BLaER1 treated with 17β-estradiol and CSF1 and Interleukin-3, amounts not matched to agents 10 nM and 100 nM (cell line): ENCODE results near the gene ANKMY1.

Experiments
- H3K27ac ChIP-seq, 11 experiments: shearing (Covaris generic); formaldehyde crosslinking; 2 replicates each; pipeline ENCODE4 v1.8.1; 2022
- H3K27me3 ChIP-seq, 11 experiments: shearing (Covaris generic); formaldehyde crosslinking; 2 replicates each; pipeline ENCODE4 v1.8.1; 2022
- H3K36me3 ChIP-seq, 11 experiments: shearing (Covaris generic); formaldehyde crosslinking; 2 replicates each; pipeline ENCODE4 v1.8.1; 2022
- H3K4me1 ChIP-seq, 10 experiments: shearing (Covaris generic); formaldehyde crosslinking; 2 replicates each; pipeline ENCODE4 v1.8.1; 2022
- H3K4me2 ChIP-seq, 11 experiments: shearing (Covaris generic); formaldehyde crosslinking; 2 replicates each; pipeline ENCODE4 v1.8.1; 2022
- H3K4me3 ChIP-seq, 10 experiments: shearing (Covaris generic); formaldehyde crosslinking; 2 replicates each; pipeline ENCODE4 v1.8.1; 2022
- H3K9ac ChIP-seq, 11 experiments: shearing (Covaris generic); formaldehyde crosslinking; 2 replicates each; pipeline ENCODE4 v1.8.1; 2022
- H3K9me3 ChIP-seq, 11 experiments: shearing (Covaris generic); formaldehyde crosslinking; replicated peaks in 1 of 11; 2 replicates each; pipeline ENCODE4 v1.8.1; 2022
- H4K20me1 ChIP-seq, 11 experiments: shearing (Covaris generic); formaldehyde crosslinking; 2 replicates each; pipeline ENCODE4 v1.8.1; 2022
- Cebpa-rat ChIP-seq, 11 experiments: shearing (Covaris generic); IDR thresholded peaks; 2 replicates each; pipeline ENCODE4 v1.8.1; 2022

The ANKMY1 gene

DNA sequence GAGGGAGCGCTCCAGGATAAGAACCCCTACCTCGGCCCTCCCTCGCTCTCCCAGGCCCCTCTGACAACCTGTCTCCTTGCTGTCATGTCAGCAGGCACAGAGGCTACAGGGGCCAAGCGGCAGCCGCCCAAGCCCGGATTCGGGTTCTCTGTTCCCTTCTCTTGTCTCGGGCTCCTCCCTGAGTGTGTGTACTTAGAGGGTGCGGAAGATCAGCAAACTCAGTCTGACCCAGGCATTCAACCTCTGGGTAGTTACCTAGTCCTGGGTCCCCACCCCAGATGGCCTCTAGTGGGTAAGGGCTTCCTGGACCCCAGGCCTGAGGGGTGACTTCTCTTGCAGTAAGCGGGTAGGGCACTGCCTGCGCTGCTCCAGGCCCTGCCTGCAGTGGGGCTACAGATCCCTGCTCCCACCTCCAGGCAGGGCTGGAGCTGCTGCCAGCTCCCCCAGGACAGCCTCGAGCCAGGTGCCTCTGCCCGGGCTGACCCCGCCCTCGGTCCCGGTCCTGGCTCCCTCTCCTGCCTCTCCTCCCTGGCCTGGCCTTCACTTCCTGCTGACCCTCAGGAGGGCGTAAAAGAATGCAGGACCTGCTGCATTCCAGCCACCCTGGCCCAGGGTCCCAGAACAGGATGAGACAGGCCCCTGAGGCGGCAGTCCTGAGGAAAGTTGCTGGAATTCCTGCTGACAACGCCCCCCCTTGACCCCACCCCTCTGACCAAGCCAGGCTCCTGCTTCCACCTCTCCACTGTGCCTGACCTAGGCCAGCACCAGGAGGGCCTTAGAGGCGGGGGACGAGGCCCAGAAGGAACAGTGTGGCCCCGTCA, 100.4 kb downstream of the ANKMY1 start:
- peak overlapping the region in 3 of 11 experiments; percentile 70 to 82 (median 73); a peak in 4 of 22 replicates for H3K4me2 ChIP-seq
- peaks cover 39 to 49% (median 43%) of the 10 kb centered on the region in 11 experiments for H3K27me3 ChIP-seq
- H3K4me1 ChIP-seq = peaks cover 0 to 40% (median 29%) of the 10 kb centered on the region in 10 experiments; a peak in 17 of 20 replicates
- H4K20me1 ChIP-seq = peaks cover 0 to 95% (median 84%) of the 10 kb centered on the region in 11 experiments; a peak in 19 of 22 replicates
- no peak for TF ChIP-seq Cebpa-rat (IDR thresholded peaks at IDR 0.05)
- H3K36me3 ChIP-seq = no peaks in the 10 kb centered on the region
- no peak overlapping the region for H3K9ac ChIP-seq
- no peak overlapping the region for H3K4me3 ChIP-seq
- no peak overlapping the region for H3K27ac ChIP-seq
- no peaks in the 10 kb centered on the region for H3K9me3 ChIP-seq

DNA sequence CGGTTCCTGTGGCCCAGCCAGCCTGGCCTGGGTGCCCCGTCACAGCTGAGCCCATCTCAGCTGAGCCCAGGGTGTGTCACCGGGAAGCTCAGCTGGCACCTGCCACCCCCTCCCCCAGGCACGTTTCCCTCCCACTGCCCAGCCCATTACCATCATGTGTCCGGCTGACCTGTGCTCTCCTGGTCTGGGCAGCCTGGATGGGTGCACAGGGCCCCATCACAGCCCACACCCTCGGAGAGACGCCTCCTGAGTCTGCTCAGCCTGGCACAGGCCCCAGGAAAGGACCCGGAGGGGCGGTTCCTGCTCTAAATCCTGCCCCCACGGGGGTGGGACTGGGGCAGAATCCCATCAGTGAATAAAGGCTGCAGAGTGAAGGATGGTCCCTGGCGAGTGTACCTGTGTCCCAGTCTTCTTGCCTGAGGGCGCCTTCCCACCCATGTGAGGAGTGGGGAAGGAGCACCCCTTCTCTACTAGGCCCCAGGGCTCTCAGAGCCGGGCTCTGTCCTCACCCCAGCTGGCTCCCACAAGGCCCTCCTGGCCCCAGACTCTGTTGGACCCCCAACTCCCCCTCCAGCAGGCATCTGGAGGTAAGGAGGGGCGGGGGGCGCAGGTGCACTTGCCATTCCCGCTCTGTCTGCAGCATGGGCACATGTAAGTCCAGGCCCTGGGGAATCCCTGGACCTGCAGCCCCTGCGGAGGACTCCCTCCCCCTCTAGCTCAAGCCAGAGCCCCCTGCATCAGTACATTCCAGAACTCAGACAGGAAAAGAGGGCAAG, 101.2 kb downstream of the ANKMY1 start:
- Histone ChIP-seq H3K4me1 (peaks cover 0 to 44% (median 37%) of the 10 kb centered on the region in 10 experiments; a peak in 18 of 20 replicates), H3K4me2 (no peak overlapping the region)

GRCh38 chr2:240455647-240456446, 101.9 kb downstream of the ANKMY1 start:
- TF ChIP-seq Cebpa-rat (IDR thresholded peaks at IDR 0.05) = no peak
- Histone ChIP-seq H3K4me3 (no peak overlapping the region), H3K4me2 (no peak overlapping the region), H3K4me1 (peaks cover 6 to 52% (median 43%) of the 10 kb centered on the region in 10 experiments), H3K9me3 (no peaks in the 10 kb centered on the region), H3K9ac (no peak overlapping the region), H3K36me3 (no peaks in the 10 kb centered on the region), H4K20me1 (peaks cover 0 to 95% (median 90%) of the 10 kb centered on the region in 11 experiments; a peak in 19 of 22 replicates), H3K27me3 (peaks cover 51 to 62% (median 58%) of the 10 kb centered on the region in 11 experiments), H3K27ac (no peak overlapping the region)

More for the DNA sequence above, 101.2 kb downstream of the ANKMY1 start:
- no peak overlapping the region for H3K27ac ChIP-seq
- H3K4me3 ChIP-seq = no peak overlapping the region
- peaks cover 0 to 95% (median 89%) of the 10 kb centered on the region in 11 experiments; a peak in 19 of 22 replicates for H4K20me1 ChIP-seq
- no peaks in the 10 kb centered on the region for H3K9me3 ChIP-seq
- no peak overlapping the region for H3K9ac ChIP-seq
- peaks cover 47 to 57% (median 51%) of the 10 kb centered on the region in 11 experiments for H3K27me3 ChIP-seq
- TF ChIP-seq Cebpa-rat (IDR thresholded peaks at IDR 0.05) = no peak
- no peaks in the 10 kb centered on the region for H3K36me3 ChIP-seq

DNA sequence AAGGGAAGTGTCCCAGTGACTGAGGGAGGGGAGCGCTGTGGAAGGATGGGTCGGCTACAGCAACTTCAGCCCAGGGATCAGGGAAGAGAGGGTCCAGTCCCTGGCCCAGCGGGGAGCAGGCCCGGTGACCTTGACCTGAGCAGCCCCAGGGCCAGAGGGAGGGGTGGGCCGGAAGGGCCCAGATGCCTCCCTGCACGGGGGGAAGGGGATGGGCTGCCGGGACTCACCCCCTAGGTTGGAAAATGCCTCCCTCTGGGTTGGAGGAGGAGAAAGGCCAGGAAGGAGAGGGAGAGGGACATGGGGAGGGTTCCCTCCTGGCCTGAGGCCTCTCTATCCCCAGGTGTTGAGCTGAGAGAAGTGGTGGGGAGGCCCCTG, 102.5 kb downstream of the ANKMY1 start:
- H3K36me3 ChIP-seq = no peaks in the 10 kb centered on the region
- H3K9me3 ChIP-seq = no peaks in the 10 kb centered on the region
- peaks cover 0 to 95% (median 90%) of the 10 kb centered on the region in 11 experiments; a peak in 19 of 22 replicates for H4K20me1 ChIP-seq
- no peak overlapping the region for H3K27ac ChIP-seq
- peaks cover 12 to 54% (median 46%) of the 10 kb centered on the region in 10 experiments for H3K4me1 ChIP-seq
- peaks cover 53 to 66% (median 58%) of the 10 kb centered on the region in 11 experiments for H3K27me3 ChIP-seq
- H3K4me2 ChIP-seq = no peak overlapping the region
- no peak overlapping the region for H3K9ac ChIP-seq
- H3K4me3 ChIP-seq = no peak overlapping the region
- no peak for TF ChIP-seq Cebpa-rat (IDR thresholded peaks at IDR 0.05)

GRCh38 chr2:240454106-240454901, 103.5 kb downstream of the ANKMY1 start:
- TF ChIP-seq Cebpa-rat (IDR thresholded peaks at IDR 0.05) = no peak
- H3K4me3 ChIP-seq = peak overlapping the region in 1 of 10 experiments; percentile 19; a peak in 1 of 20 replicates

GRCh38 chr2:240453461-240454105, 104.2 kb downstream of the ANKMY1 start:
- Histone ChIP-seq H4K20me1 (peaks cover 0 to 95% (median 90%) of the 10 kb centered on the region in 11 experiments; a peak in 19 of 22 replicates), H3K4me1 (peaks cover 15 to 47% (median 37%) of the 10 kb centered on the region in 10 experiments), H3K4me2 (peak overlapping the region in 5 of 11 experiments; percentile 29 to 64 (median 47); a peak in 7 of 22 replicates), H3K9ac (no peak overlapping the region), H3K27ac (no peak overlapping the region), H3K4me3 (peak overlapping the region in 3 of 10 experiments; percentile 15 to 42 (median 39); a peak in 4 of 20 replicates), H3K36me3 (no peaks in the 10 kb centered on the region), H3K27me3 (peaks cover 53 to 76% (median 59%) of the 10 kb centered on the region in 11 experiments), H3K9me3 (no peaks in the 10 kb centered on the region)
- TF ChIP-seq Cebpa-rat (IDR thresholded peaks at IDR 0.05) = no peak

More at GRCh38 chr2:240454106-240454901, 103.5 kb downstream of the ANKMY1 start:
- Histone ChIP-seq H3K27me3 (peaks cover 53 to 76% (median 59%) of the 10 kb centered on the region in 11 experiments), H3K9me3 (no peaks in the 10 kb centered on the region), H3K36me3 (no peaks in the 10 kb centered on the region), H3K4me2 (no peak overlapping the region; a peak in 1 of 22 replicates), H3K27ac (no peak overlapping the region), H3K4me1 (peaks cover 15 to 54% (median 44%) of the 10 kb centered on the region in 10 experiments), H3K9ac (no peak overlapping the region), H4K20me1 (peaks cover 0 to 95% (median 90%) of the 10 kb centered on the region in 11 experiments; a peak in 19 of 22 replicates)

GRCh38 chr2:240452462-240453256, 105.1 kb downstream of the ANKMY1 start:
- Histone ChIP-seq H3K4me3 (peak overlapping the region; percentile 62 to 77 (median 70)), H3K4me2 (peak overlapping the region; percentile 84 to 100 (median 98)), H3K9ac (peak overlapping the region; percentile 42 to 75 (median 68)), H3K36me3 (no peaks in the 10 kb centered on the region), H3K27ac (peak overlapping the region in 2 of 11 experiments; percentile 26 to 27; a peak in 1 of 22 replicates), H4K20me1 (peaks cover 0 to 95% (median 87%) of the 10 kb centered on the region in 11 experiments; a peak in 19 of 22 replicates), H3K27me3 (peaks cover 53 to 76% (median 59%) of the 10 kb centered on the region in 11 experiments), H3K9me3 (no peaks in the 10 kb centered on the region), H3K4me1 (peaks cover 15 to 40% (median 31%) of the 10 kb centered on the region in 10 experiments)
- TF ChIP-seq Cebpa-rat (IDR thresholded peaks at IDR 0.05) = no peak
